HepG2 (cell line): ENCODE results near the gene ZNF491. TPM values are rescaled to one million over a fixed set of nuclear protein-coding genes. Genes with fewer than 3 reads are reported as not detected.

Experiments used
- DPF2 ChIP-seq: sonication (generic); formaldehyde crosslinking; IDR thresholded peaks from 2 replicates; pipeline ENCODE4 v1.4.0; 2020; ENCODE audit warnings: mild to moderate bottlenecking, low read depth, missing genetic modification reagents, borderline replicate concordance
- ERF ChIP-seq: IDR thresholded peaks from 2 replicates; pipeline ENCODE4 v1.6.1; 2018; ENCODE audit warnings: missing biosample characterization, missing genetic modification reagents
- FOSL1 ChIP-seq: sonication (generic); formaldehyde crosslinking; IDR thresholded peaks from 2 replicates; pipeline ENCODE4 v1.9.0; 2021; ENCODE audit warnings: missing genetic modification reagents, borderline replicate concordance
- HDAC1 ChIP-seq: sonication (generic); formaldehyde crosslinking; IDR thresholded peaks from 2 replicates; pipeline ENCODE4 v1.5.1; 2020; ENCODE audit warnings: mild to moderate bottlenecking, missing genetic modification reagents
- KAT2B ChIP-seq: fragments of 150-350 bp; IDR thresholded peaks from 2 replicates; pipeline ENCODE4 v1.6.1; 2014; ENCODE audit warnings: low read depth, low read length, borderline replicate concordance
- NFRKB ChIP-seq: fragments of 450-650 bp; IDR thresholded peaks from 2 replicates; pipeline ENCODE4 v1.6.1; 2017
- NR2F1 ChIP-seq, 2 experiments: fragments of 450-650 bp in 1 of 2; formaldehyde crosslinking in 1 of 2; IDR thresholded peaks; 2 replicates each; pipeline versions ENCODE4 v1.5.0 to v1.6.1; 2016 to 2020; ENCODE audit warnings: mild to moderate bottlenecking in 1 of 2, missing compliant biosample characterization in 1 of 2, missing genetic modification reagents in 1 of 2, moderate library complexity in 1 of 2
- PITX1 ChIP-seq: sonication (generic); formaldehyde crosslinking; IDR thresholded peaks from 2 replicates; pipeline ENCODE4 v1.5.1; 2020; ENCODE audit warnings: mild to moderate bottlenecking, missing genetic modification reagents
- PLRG1 ChIP-seq: fragments of 450-650 bp; conservative IDR thresholded peaks from 2 replicates; pipeline ENCODE4 v1.6.1; 2016
- RFX3 ChIP-seq: IDR thresholded peaks from 2 replicates; pipeline ENCODE4 v1.6.1; 2016; ENCODE audit warnings: missing biosample characterization, missing genetic modification reagents
- RXRB ChIP-seq: IDR thresholded peaks from 2 replicates; pipeline ENCODE4 v1.6.1; 2016; ENCODE audit warnings: borderline replicate concordance, missing genetic modification reagents, missing compliant biosample characterization
- TRAFD1 ChIP-seq: sonication (generic); formaldehyde crosslinking; IDR thresholded peaks from 2 replicates; pipeline ENCODE4 v1.5.1; 2020; ENCODE audit warnings: missing genetic modification reagents, mild to moderate bottlenecking, borderline replicate concordance
- ZBTB26 ChIP-seq: IDR thresholded peaks from 2 replicates; pipeline ENCODE4 v1.6.1; 2016; ENCODE audit warnings: missing compliant biosample characterization, missing genetic modification reagents, borderline replicate concordance
- ZBTB34 ChIP-seq: sonication (generic); formaldehyde crosslinking; IDR thresholded peaks from 2 replicates; pipeline ENCODE4 v1.8.0; 2022; ENCODE audit warnings: mild to moderate bottlenecking, missing genetic modification reagents
- ZFAT ChIP-seq: sonication (generic); formaldehyde crosslinking; conservative IDR thresholded peaks from 2 replicates; pipeline ENCODE4 v1.8.1; 2023; ENCODE audit warnings: missing genetic modification reagents, inconsistent platforms
- ZNF33A ChIP-seq: sonication (generic); formaldehyde crosslinking; IDR thresholded peaks from 2 replicates; pipeline ENCODE4 v1.5.1; 2020; ENCODE audit warnings: missing genetic modification reagents, mild to moderate bottlenecking, moderate library complexity, borderline replicate concordance
- ZNF598 ChIP-seq: sonication (generic); formaldehyde crosslinking; IDR thresholded peaks from 2 replicates; pipeline ENCODE4 v1.5.1; 2020; ENCODE audit warnings: mild to moderate bottlenecking, missing genetic modification reagents, borderline replicate concordance
- ZNF639 ChIP-seq: conservative IDR thresholded peaks from 2 replicates; pipeline ENCODE4 v1.6.1; 2018; ENCODE audit warnings: missing genetic modification reagents
- ZNF792 ChIP-seq: IDR thresholded peaks from 2 replicates; pipeline ENCODE4 v1.6.1; 2016
- ZXDC ChIP-seq: sonication (generic); formaldehyde crosslinking; IDR thresholded peaks from 2 replicates; pipeline ENCODE4 v1.5.0; 2020; ENCODE audit warnings: mild to moderate bottlenecking, missing genetic modification reagents
- polyA plus RNA-seq, 8 experiments: library from polyadenylated mRNA; depleted of rRNA in 3 of 8; stranded (reverse) in 7 of 8; unstranded in 1 of 8; fragments of >200 nt; fragmentation: Illumina TruSeq in 4 of 8; extraction: Trizol in 4 of 8; gene quantifications; 2 replicates each; pipeline versions ENCODE4 v1.2.1 to v1.2.3, GENCODE V29; 2011 to 2016; ENCODE audit warnings: low read depth in 4 of 8, missing spikeins in 1 of 8, mixed read lengths in 1 of 8; ENCODE audit not compliant: insufficient read depth in 1 of 8
- total RNA-seq, 5 experiments: library from RNA; depleted of rRNA; stranded (reverse); fragments of >200 nt; fragmentation: Illumina TruSeq; extraction: Trizol; gene quantifications; 2 replicates each; pipeline ENCODE4 v1.2.3, GENCODE V29; 2016; ENCODE audit warnings: low read depth in 1 of 5

The ZNF491 gene
- total and polyA plus RNA-seq, 2 of the 13 experiments (the other 11 are each of a cell fraction or from before 2014, with no cell fraction given) = 0.57 to 2.2 TPM

- no peak for TF ChIP-seq ZBTB34 (CRISPR knock-in tag)
- TF ChIP-seq NFRKB = no peak
- 0 out of 4 replicates have a peak, but pooled peaks of 1 of the 2 experiments have one; percentile 12 for TF ChIP-seq NR2F1 (CRISPR knock-in tag; IDR thresholded peaks at IDR 0.05)
- TF ChIP-seq ZXDC (CRISPR knock-in tag) = no peak; the same call in 1 of the 2 replicates
- TF ChIP-seq ZNF598 (CRISPR knock-in tag) = no peak
- TF ChIP-seq ERF (CRISPR knock-in tag) = 0 out of 2 replicates have a peak, but pooled peaks have one; percentile 52
- no peak for TF ChIP-seq TRAFD1 (CRISPR knock-in tag)
- TF ChIP-seq KAT2B = no peak
- TF ChIP-seq ZFAT (CRISPR knock-in tag) = no peak
- no peak for TF ChIP-seq PLRG1
- TF ChIP-seq FOSL1 (CRISPR knock-in tag) = no peak
- no peak for TF ChIP-seq DPF2 (CRISPR knock-in tag)
- TF ChIP-seq HDAC1 (CRISPR knock-in tag) = peak; percentile 75; the same call in 1 of the 2 replicates
- TF ChIP-seq PITX1 = no peak
- TF ChIP-seq ZNF33A (CRISPR knock-in tag) = no peak
- peak; percentile 44; the same call in 1 of the 2 replicates for TF ChIP-seq RXRB (CRISPR knock-in tag)
- no peak for TF ChIP-seq RFX3 (CRISPR knock-in tag)
- TF ChIP-seq ZNF792 = 0 out of 2 replicates have a peak, but pooled peaks have one; percentile 40
- no peak; the same call in 1 of the 2 replicates for TF ChIP-seq ZBTB26 (CRISPR knock-in tag)
- TF ChIP-seq ZNF639 = 0 out of 2 replicates have a peak, but pooled peaks have one; percentile 25
Observed at GRCh38 chr19:11766597-11767591, 31.4 kb upstream of the ZNF491 start, which contains the start of gene ZNF441 (continued).
